Endodermal cell (in vitro differentiated cells): ENCODE results near the gene CLECL1. TPM values are rescaled to one million over a fixed set of nuclear protein-coding genes. Genes with fewer than 3 reads are reported as not detected.

ENCODE experiments used
- DNase-seq: peaks from one replicate; pipeline ENCODE4 v3.0.0-alpha.2; 2017
- H3K27ac ChIP-seq: 2 replicates; pipeline ENCODE4 v1.5.1; 2013; ENCODE audit warnings: mild to moderate bottlenecking, low read depth, low read length, moderate library complexity
- H3K27me3 ChIP-seq: 2 replicates; pipeline ENCODE4 v1.6.1; 2013; ENCODE audit warnings: mild to moderate bottlenecking, low read length, moderate library complexity; ENCODE audit not compliant: insufficient read depth, control insufficient read depth, poor library complexity, severe bottlenecking
- H3K36me3 ChIP-seq: 2 replicates; pipeline ENCODE4 v1.7.0; 2013; ENCODE audit warnings: mild to moderate bottlenecking, low read length, moderate library complexity; ENCODE audit not compliant: control insufficient read depth, insufficient read depth
- H3K4me1 ChIP-seq: one replicate; pipeline ENCODE4 v1.7.0; 2013; ENCODE audit warnings: low read length; ENCODE audit not compliant: control insufficient read depth, insufficient read depth
- H3K4me3 ChIP-seq: 2 replicates; pipeline ENCODE4 v1.5.1; 2013; ENCODE audit warnings: mild to moderate bottlenecking, low read length, moderate library complexity
- H3K9ac ChIP-seq: 2 replicates; pipeline ENCODE4 v1.6.1; 2013; ENCODE audit warnings: mild to moderate bottlenecking, low read length, moderate library complexity; ENCODE audit not compliant: poor library complexity, severe bottlenecking; ENCODE audit errors: extremely low read depth
- H3K9me3 ChIP-seq: 2 replicates; pipeline ENCODE4 v1.6.1; 2013; ENCODE audit warnings: mild to moderate bottlenecking, low read length, moderate library complexity; ENCODE audit not compliant: control insufficient read depth
- H3K27ac Mint-ChIP-seq: 2 replicates; pipeline ENCODE4 v1.8.0; 2020; ENCODE audit warnings: mixed read lengths
- H3K27me3 Mint-ChIP-seq: 2 replicates; pipeline ENCODE4 v1.8.0; 2021; ENCODE audit warnings: mild to moderate bottlenecking, mixed read lengths; ENCODE audit not compliant: insufficient read depth
- H3K36me3 Mint-ChIP-seq: 2 replicates; pipeline ENCODE4 v1.8.0; 2020; ENCODE audit warnings: low read depth, mixed read lengths
- H3K4me1 Mint-ChIP-seq: 2 replicates; pipeline ENCODE4 v1.8.0; 2020; ENCODE audit warnings: mixed read lengths
- H3K4me3 Mint-ChIP-seq: 2 replicates; pipeline ENCODE4 v1.8.0; 2020; ENCODE audit warnings: mild to moderate bottlenecking, moderate library complexity, mixed read lengths
- H3K9me3 Mint-ChIP-seq: 2 replicates; pipeline ENCODE4 v1.8.0; 2020; ENCODE audit warnings: mild to moderate bottlenecking, mixed read lengths
- WGBS, 2 experiments: methylation state at CpG; one replicate each; pipeline versions ENCODE4 v1.1.5 to v1.1.7; 2013; ENCODE audit warnings: missing lambda C conversion rate in 2 of 2, mixed read lengths in 1 of 2; ENCODE audit not compliant: insufficient coverage in 1 of 2, insufficient read length in 1 of 2; 5-methylcytosine and 5-hydroxymethylcytosine counted together
- total RNA-seq, 2 donors: library from RNA; stranded (reverse); fragmentation: NEBNext Ultra II Directional in 1 of 2; extraction: Animal tissue kit (Norgen Biotek cat#: 25700) in 1 of 2; gene quantifications; 2 replicates in 1 of 2; 3 replicates in 1 of 2; pipeline ENCODE4 v1.2.1, GENCODE V29; 2021
- TF ChIP-seq, protein P1 (sequence below): fragments of 200-600 bp; sonication (generic); conservative IDR thresholded peaks from 2 replicates; pipeline ENCODE4 v1.5.0; 2021; ENCODE audit warnings: antibody characterized with exemption, mild to moderate bottlenecking

CLECL1 gene
- total RNA-seq, 2 donors from 2014 or later, result not detected

DNA sequence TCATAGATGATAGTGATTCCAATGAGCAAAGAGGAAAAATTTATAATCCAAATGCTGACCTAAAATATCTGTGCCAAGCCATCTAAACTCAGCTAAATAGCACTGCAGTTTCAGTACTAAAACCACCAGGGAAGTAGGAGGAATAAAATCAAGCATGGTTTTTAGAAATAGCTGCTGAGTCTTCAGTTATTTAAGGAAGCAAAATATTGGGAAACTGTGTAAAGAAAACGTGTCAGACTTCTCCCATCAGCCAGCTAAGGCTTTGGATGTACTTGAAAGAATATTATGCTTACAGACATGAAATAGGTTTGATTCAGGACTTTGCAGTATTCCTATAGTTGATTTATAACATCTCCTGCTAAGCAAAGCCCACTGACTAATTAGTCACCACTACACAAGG lies 38.7 kb downstream of the CLECL1 start:
- no peak overlapping the region for H3K4me3 Mint-ChIP-seq

DNA sequence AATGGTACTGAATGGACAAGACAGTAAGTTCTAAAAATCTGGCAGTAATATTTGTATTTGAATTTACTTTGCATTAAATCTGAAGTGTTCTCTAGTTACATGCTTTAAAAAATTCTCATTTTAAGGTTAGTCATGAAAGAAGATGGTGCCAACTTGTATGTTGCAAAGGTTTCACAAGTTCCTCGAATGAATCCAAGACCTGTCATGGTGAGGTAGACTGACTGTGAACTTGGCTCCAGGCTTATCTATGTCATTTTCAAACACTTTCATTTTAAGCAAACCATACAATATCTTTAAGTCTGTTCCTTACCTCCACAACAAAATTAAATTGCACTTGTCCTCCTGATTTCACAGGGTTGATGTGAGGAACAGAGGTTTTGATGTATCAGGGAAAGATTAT lies 40.0 kb downstream of the CLECL1 start:
- Histone ChIP-seq H3K4me1 (no peaks in the 10 kb centered on the region), H3K9ac (no peak overlapping the region), H3K27me3 (no peaks in the 10 kb centered on the region), H3K36me3 (peaks cover 18% of the 10 kb centered on the region), H3K27ac (no peak overlapping the region), H3K9me3 (peaks cover 28% of the 10 kb centered on the region), H3K4me3 (no peak overlapping the region)
- H3K36me3 Mint-ChIP-seq, result peaks cover 76% of the 10 kb centered on the region
- TF ChIP-seq, protein P1, sequence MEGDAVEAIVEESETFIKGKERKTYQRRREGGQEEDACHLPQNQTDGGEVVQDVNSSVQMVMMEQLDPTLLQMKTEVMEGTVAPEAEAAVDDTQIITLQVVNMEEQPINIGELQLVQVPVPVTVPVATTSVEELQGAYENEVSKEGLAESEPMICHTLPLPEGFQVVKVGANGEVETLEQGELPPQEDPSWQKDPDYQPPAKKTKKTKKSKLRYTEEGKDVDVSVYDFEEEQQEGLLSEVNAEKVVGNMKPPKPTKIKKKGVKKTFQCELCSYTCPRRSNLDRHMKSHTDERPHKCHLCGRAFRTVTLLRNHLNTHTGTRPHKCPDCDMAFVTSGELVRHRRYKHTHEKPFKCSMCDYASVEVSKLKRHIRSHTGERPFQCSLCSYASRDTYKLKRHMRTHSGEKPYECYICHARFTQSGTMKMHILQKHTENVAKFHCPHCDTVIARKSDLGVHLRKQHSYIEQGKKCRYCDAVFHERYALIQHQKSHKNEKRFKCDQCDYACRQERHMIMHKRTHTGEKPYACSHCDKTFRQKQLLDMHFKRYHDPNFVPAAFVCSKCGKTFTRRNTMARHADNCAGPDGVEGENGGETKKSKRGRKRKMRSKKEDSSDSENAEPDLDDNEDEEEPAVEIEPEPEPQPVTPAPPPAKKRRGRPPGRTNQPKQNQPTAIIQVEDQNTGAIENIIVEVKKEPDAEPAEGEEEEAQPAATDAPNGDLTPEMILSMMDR, result no peak
- no peaks in the 10 kb centered on the region for H3K27me3 Mint-ChIP-seq
- H3K27ac Mint-ChIP-seq, result no peak overlapping the region
- no peaks in the 10 kb centered on the region for H3K4me1 Mint-ChIP-seq
- 95 to 100% methylated on average over 1 of the region's 1 CpG for WGBS, 2 experiments
- no peak for DNase-seq
- H3K4me3 Mint-ChIP-seq, result no peak overlapping the region
- peaks cover 33% of the 10 kb centered on the region for H3K9me3 Mint-ChIP-seq

More for the DNA sequence above, 38.7 kb downstream of the CLECL1 start:
- no peaks in the 10 kb centered on the region for H3K27me3 Mint-ChIP-seq
- Histone ChIP-seq H3K4me1 (no peaks in the 10 kb centered on the region), H3K4me3 (no peak overlapping the region), H3K27ac (no peak overlapping the region), H3K27me3 (no peaks in the 10 kb centered on the region), H3K9me3 (peaks cover 36% of the 10 kb centered on the region), H3K36me3 (peaks cover 18% of the 10 kb centered on the region), H3K9ac (no peak overlapping the region)
- 92% methylated on average over 1 of the region's 1 CpG; no CpG with 5 or more reads in 1 of the 2 experiments for WGBS, 2 experiments
- peaks cover 64% of the 10 kb centered on the region for H3K36me3 Mint-ChIP-seq
- DNase-seq, result no peak
- TF ChIP-seq, protein P1, result no peak
- H3K27ac Mint-ChIP-seq, result no peak overlapping the region
- H3K4me1 Mint-ChIP-seq, result no peaks in the 10 kb centered on the region
- peaks cover 45% of the 10 kb centered on the region for H3K9me3 Mint-ChIP-seq

DNA sequence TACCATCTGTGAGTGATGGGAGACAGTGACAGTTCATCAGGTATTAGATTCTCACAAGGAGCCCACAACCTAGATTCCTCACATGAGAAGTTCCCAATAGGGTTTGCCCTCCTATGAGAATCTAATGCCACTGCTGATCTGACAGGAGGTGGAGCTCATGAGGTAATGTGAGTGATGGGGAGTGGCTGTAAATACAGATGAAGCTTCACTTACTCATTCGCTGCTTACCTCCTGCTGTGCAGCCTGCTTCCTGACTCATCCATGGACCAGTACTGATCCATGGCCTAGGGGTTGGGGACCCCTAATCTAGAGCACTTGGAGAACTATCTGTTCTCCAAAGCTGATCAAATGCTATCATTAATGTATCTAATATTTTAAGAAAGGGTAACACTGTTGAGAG lies 45.7 kb downstream of the CLECL1 start:
- Histone ChIP-seq H3K36me3 (peaks cover 10% of the 10 kb centered on the region), H3K27ac (no peak overlapping the region), H3K4me1 (no peaks in the 10 kb centered on the region), H3K4me3 (no peak overlapping the region), H3K9me3 (peaks cover 9% of the 10 kb centered on the region), H3K27me3 (no peaks in the 10 kb centered on the region), H3K9ac (no peak overlapping the region)
- WGBS, 2 experiments, result 43% methylated on average over 1 of the region's 1 CpG; no CpG with 5 or more reads in 1 of the 2 experiments
- Mint-ChIP-seq H3K27me3 (no peaks in the 10 kb centered on the region), H3K36me3 (peaks cover 60% of the 10 kb centered on the region), H3K4me1 (peaks cover 7% of the 10 kb centered on the region), H3K4me3 (no peak overlapping the region), H3K27ac (no peak overlapping the region), H3K9me3 (peaks cover 15% of the 10 kb centered on the region)
- TF ChIP-seq, protein P1, result peak; percentile 22
- DNase-seq, result peak; percentile 88
